Measurements from ENCODE around the gene ERBIN. TPM values are rescaled to one million over a fixed set of nuclear protein-coding genes. Genes with fewer than 3 reads are reported as not detected.

Gene ERBIN
- total and polyA plus RNA-seq, 2 experiments from 2014 or later, result 15.6 to 26.4 TPM

- TF ChIP-seq ETS1 (IDR thresholded peaks at IDR 0.05), result no peak
- no peak for TF ChIP-seq REST (IDR thresholded peaks at IDR 0.05; ENCODE audit: unreplicated experiment)
- no peak for TF ChIP-seq EZH2phosphoT487 (IDR thresholded peaks at IDR 0.05; ENCODE audit: unreplicated experiment)
- TF ChIP-seq EZH2 (IDR thresholded peaks at IDR 0.05; ENCODE audit: low read depth, unreplicated experiment), result no peak
Observed at GRCh38 chr5:65948115-65948747, 21.9 kb downstream of the ERBIN start (continued).

- 0 out of 2 replicates have a peak overlapping the region, but pooled peaks have one; percentile 10 for H3K27ac Mint-ChIP-seq
- H4K20me1 ChIP-seq (replicated peaks; ENCODE audit: insufficient read depth), result peaks cover 39% of the 10 kb centered on the region
Observed at GRCh38 chr5:65951330-65951729, 25.0 kb downstream of the ERBIN start.

More at GRCh38 chr5:65951330-65951729, 25.0 kb downstream of the ERBIN start:
- DNase-seq (ENCODE audit: low spot score) (no peak), ATAC-seq (no peak)
- Histone ChIP-seq H3K9me2 (ENCODE audit: insufficient read depth) (no peaks in the 10 kb centered on the region), H3K36me3 (ENCODE audit: insufficient read depth) (no peaks in the 10 kb centered on the region), H3K4me2 (no peak overlapping the region), H3F3A (replicated peaks; ENCODE audit: low read depth) (no peaks in the 10 kb centered on the region), H3K27ac (ENCODE audit: low read depth) (no peak overlapping the region), H2AFZ (no peak overlapping the region), H3K27me3 (ENCODE audit: insufficient read depth) (no peaks in the 10 kb centered on the region), H3K4me1 (ENCODE audit: insufficient read depth) (peaks cover 38% of the 10 kb centered on the region), H3K4me3 (no peak overlapping the region), H3K79me2 (replicated peaks; ENCODE audit: insufficient read depth) (peaks cover 100% of the 10 kb centered on the region)
- Mint-ChIP-seq H3K27me3 (ENCODE audit: insufficient read depth, low read depth, poor library complexity) (peaks cover 4% of the 10 kb centered on the region), H3K36me3 (ENCODE audit: low read depth) (peaks cover 13% of the 10 kb centered on the region; the same call in 2 of the 3 replicates), H3K9me3 (peaks cover 3% of the 10 kb centered on the region; the same call in 2 of the 3 replicates), H3K4me1 (peaks cover 29% of the 10 kb centered on the region), H3K4me3 (no peak overlapping the region)
- no peak for TF ChIP-seq STAT1 (IDR thresholded peaks at IDR 0.05; ENCODE audit: unreplicated experiment)
- TF ChIP-seq ETS1 (IDR thresholded peaks at IDR 0.05), result no peak
- no peak for TF ChIP-seq CREB1 (CRISPR knock-in tag; IDR thresholded peaks at IDR 0.05; ENCODE audit: low read depth)
- no peak for TF ChIP-seq JUNB (IDR thresholded peaks at IDR 0.05; ENCODE audit: unreplicated experiment)
- TF ChIP-seq ZNF462 (CRISPR knock-in tag; IDR thresholded peaks at IDR 0.05), result no peak
